Activated gamma-delta T cell treated with anti-CD3 and anti-CD28 coated beads, Interleukin-2, amount 50 U/mL, for 16 hours (primary cell): ENCODE results near the gene PDGFRB.

Source experiments
- DNase-seq: peaks from one replicate; pipeline ENCODE4 v3.0.0-alpha.2; 2020; ENCODE audit warnings: low read depth

PDGFRB gene

DNA sequence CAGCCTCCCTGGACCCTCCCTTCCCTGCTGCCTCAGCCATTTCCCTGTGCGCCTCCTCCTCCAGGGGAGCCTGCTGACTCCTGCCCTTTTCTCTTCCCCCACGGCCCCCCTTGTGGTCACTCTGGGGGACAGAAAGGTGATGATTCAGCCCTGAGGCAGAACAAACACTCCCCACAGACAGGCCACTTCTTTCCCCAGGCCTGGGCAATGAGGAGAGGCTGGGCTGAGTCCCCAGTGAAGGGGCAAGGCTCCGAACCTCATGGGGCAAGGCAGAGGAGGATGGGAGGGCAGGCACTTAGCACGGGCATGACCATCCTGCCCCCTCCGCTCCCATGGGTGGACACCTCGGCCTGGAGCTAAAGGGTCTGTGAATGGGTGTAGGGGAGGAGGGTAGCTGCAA is 90.3 kb downstream of the PDGFRB start:
- DNase-seq: no peak

- no peak for DNase-seq
Measured at GRCh38 chr5:150064681-150065220, 90.9 kb downstream of the PDGFRB start.
